ENCODE data around the gene GDF15. TPM values are rescaled to one million over a fixed set of nuclear protein-coding genes. Genes with fewer than 3 reads are reported as not detected.

The GDF15 gene
- polyA plus RNA-seq, 1 of the 3 experiments (the other 2 are of a cell fraction): 129 TPM

- Histone ChIP-seq H3K27ac (ENCODE audit: low read depth in 2 of 2, low read length in 1 of 2) (no peak overlapping the region), H3K4me2 (no peak overlapping the region), H3K36me3 (replicated peaks in 1 of 2; ENCODE audit: control insufficient read depth in 1 of 2, insufficient read depth in 2 of 2, low read length in 1 of 2) (peaks cover 3 to 6% of the 10 kb centered on the region in 2 experiments), H3K9ac (no peak overlapping the region), H3K79me2 (ENCODE audit: insufficient read depth) (no peaks in the 10 kb centered on the region; the same call in 1 of the 2 replicates), H3K27me3 (ENCODE audit: insufficient read depth) (no peaks in the 10 kb centered on the region), H3F3A (replicated peaks; ENCODE audit: insufficient read depth) (peaks cover 9% of the 10 kb centered on the region), H3K4me3 (ENCODE audit: low read depth in 2 of 2, low read length in 1 of 2) (no peak overlapping the region), H3K9me3 (no peaks in the 10 kb centered on the region), H4K20me1 (ENCODE audit: insufficient read depth) (no peaks in the 10 kb centered on the region; the same call in 1 of the 2 replicates), H2AFZ (ENCODE audit: low read depth) (no peak overlapping the region), H3K9me2 (no peaks in the 10 kb centered on the region), H3K4me1 (ENCODE audit: control insufficient read depth in 1 of 2, insufficient read depth in 2 of 2, low read depth in 1 of 2, low read length in 1 of 2) (peaks cover 0 to 7% of the 10 kb centered on the region in 2 experiments; a peak in 1 of 4 replicates)
- POLR2A ChIA-PET: no interaction called here
- CTCF ChIA-PET: interaction anchor here (0.8 to 8.6 kb wide), 6 partner anchors 10 to 113 kb away, joined by 3 to 160 read pairs (median 4); no protein-coding TSS in a partner anchor
- WGBS (ENCODE audit: low lambda C conversion rate): 86% methylated on average over 11 of the region's 11 CpGs
- no peak for TF ChIP-seq USF1 (IDR thresholded peaks at IDR 0.05; ENCODE audit: borderline replicate concordance, low read depth)
- no peak for TF ChIP-seq CTCF (IDR thresholded peaks at IDR 0.05)
- no peak for TF ChIP-seq MXI1 (IDR thresholded peaks at IDR 0.05; ENCODE audit: low read depth, low read length)
- no peak for TF ChIP-seq MAX (IDR thresholded peaks at IDR 0.05; ENCODE audit: low read depth)
- TF ChIP-seq EZH2phosphoT487 (IDR thresholded peaks at IDR 0.05; ENCODE audit: borderline replicate concordance, low read depth): no peak
- no peak for DNase-seq
Measured at GRCh38 chr19:18392417-18392816, 6.5 kb downstream of the GDF15 start.

GRCh38 chr19:18392926-18393325 is 7.0 kb downstream of the GDF15 start:
- no peak overlapping the region for H2AFZ ChIP-seq (ENCODE audit: low read depth)
- no peaks in the 10 kb centered on the region for H3K9me2 ChIP-seq
- TF ChIP-seq USF1 (IDR thresholded peaks at IDR 0.05; ENCODE audit: borderline replicate concordance, low read depth) (no peak), RCOR1 (IDR thresholded peaks at IDR 0.05; ENCODE audit: low read length) (no peak), CHD2 (IDR thresholded peaks at IDR 0.05; ENCODE audit: low read length, partially characterized antibody) (no peak), TAF1 (IDR thresholded peaks at IDR 0.05; ENCODE audit: borderline replicate concordance, low read depth, low read length) (no peak), PBX3 (IDR thresholded peaks at IDR 0.05) (no peak), MEF2A (IDR thresholded peaks at IDR 0.05; ENCODE audit: borderline replicate concordance, low read depth) (no peak), TEAD4 (IDR thresholded peaks at IDR 0.05; ENCODE audit: borderline replicate concordance, insufficient read depth) (no peak), TCF12 (IDR thresholded peaks at IDR 0.05) (no peak), EP300 (IDR thresholded peaks at IDR 0.05; ENCODE audit: borderline replicate concordance in 1 of 2, low read depth in 1 of 2, low read length in 1 of 2) (no peak), IRF3 (IDR thresholded peaks at IDR 0.05; ENCODE audit: low read depth, low read length) (no peak), FOXM1 (IDR thresholded peaks at IDR 0.05; ENCODE audit: low read depth) (no peak), GABPA (IDR thresholded peaks at IDR 0.05; ENCODE audit: low read depth) (no peak), JUND (IDR thresholded peaks at IDR 0.05) (no peak)
- TF ChIP-seq, protein P1, sequence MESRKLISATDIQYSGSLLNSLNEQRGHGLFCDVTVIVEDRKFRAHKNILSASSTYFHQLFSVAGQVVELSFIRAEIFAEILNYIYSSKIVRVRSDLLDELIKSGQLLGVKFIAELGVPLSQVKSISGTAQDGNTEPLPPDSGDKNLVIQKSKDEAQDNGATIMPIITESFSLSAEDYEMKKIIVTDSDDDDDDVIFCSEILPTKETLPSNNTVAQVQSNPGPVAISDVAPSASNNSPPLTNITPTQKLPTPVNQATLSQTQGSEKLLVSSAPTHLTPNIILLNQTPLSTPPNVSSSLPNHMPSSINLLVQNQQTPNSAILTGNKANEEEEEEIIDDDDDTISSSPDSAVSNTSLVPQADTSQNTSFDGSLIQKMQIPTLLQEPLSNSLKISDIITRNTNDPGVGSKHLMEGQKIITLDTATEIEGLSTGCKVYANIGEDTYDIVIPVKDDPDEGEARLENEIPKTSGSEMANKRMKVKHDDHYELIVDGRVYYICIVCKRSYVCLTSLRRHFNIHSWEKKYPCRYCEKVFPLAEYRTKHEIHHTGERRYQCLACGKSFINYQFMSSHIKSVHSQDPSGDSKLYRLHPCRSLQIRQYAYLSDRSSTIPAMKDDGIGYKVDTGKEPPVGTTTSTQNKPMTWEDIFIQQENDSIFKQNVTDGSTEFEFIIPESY (IDR thresholded peaks at IDR 0.05; ENCODE audit: borderline replicate concordance, low read depth): no peak
- H3K9ac ChIP-seq: no peak overlapping the region
- no peak for DNase-seq
- H3K9me3 ChIP-seq: no peaks in the 10 kb centered on the region
- CTCF ChIA-PET: interaction anchor here (0.8 to 1.4 kb wide), 4 partner anchors 9 to 113 kb away, joined by 3 to 5 read pairs (median 4); no protein-coding TSS in a partner anchor
- POLR2A ChIA-PET: interaction anchor here (0.6 kb wide), 1 partner anchor 120 kb away, joined by 3 read pairs; no protein-coding TSS in a partner anchor
- H3K27me3 ChIP-seq (ENCODE audit: insufficient read depth): no peaks in the 10 kb centered on the region
- H3K36me3 ChIP-seq (replicated peaks in 1 of 2; ENCODE audit: control insufficient read depth in 1 of 2, insufficient read depth in 2 of 2, low read length in 1 of 2): peaks cover 3 to 6% of the 10 kb centered on the region in 2 experiments
- WGBS (ENCODE audit: low lambda C conversion rate): 84% methylated on average over 5 of the region's 5 CpGs
- peaks cover 8% of the 10 kb centered on the region for H3F3A ChIP-seq (replicated peaks; ENCODE audit: insufficient read depth)
- no peaks in the 10 kb centered on the region; the same call in 1 of the 2 replicates for H3K79me2 ChIP-seq (ENCODE audit: insufficient read depth)
- H3K27ac ChIP-seq (ENCODE audit: low read depth in 2 of 2, low read length in 1 of 2): no peak overlapping the region
- H3K4me2 ChIP-seq: no peak overlapping the region
- no peak overlapping the region for H3K4me3 ChIP-seq (ENCODE audit: low read depth in 2 of 2, low read length in 1 of 2)
- no peaks in the 10 kb centered on the region; the same call in 1 of the 2 replicates for H4K20me1 ChIP-seq (ENCODE audit: insufficient read depth)
- peaks cover 0 to 7% of the 10 kb centered on the region in 2 experiments; a peak in 1 of 4 replicates for H3K4me1 ChIP-seq (ENCODE audit: control insufficient read depth in 1 of 2, insufficient read depth in 2 of 2, low read depth in 1 of 2, low read length in 1 of 2)
